ENCODE results near the gene AUTS2.
"Not testable (repeated sequence)": the region's sequence is repeated elsewhere in the genome, so short reads cannot be mapped to it uniquely, and the experiment has no call there.

The AUTS2 gene

GRCh38 chr7:70586822-70587221 is 988.5 kb downstream of the AUTS2 start:
- DNase-seq, result no peak

GRCh38 chr7:70587739-70588138 is 989.5 kb downstream of the AUTS2 start:
- no peak for DNase-seq

DNA sequence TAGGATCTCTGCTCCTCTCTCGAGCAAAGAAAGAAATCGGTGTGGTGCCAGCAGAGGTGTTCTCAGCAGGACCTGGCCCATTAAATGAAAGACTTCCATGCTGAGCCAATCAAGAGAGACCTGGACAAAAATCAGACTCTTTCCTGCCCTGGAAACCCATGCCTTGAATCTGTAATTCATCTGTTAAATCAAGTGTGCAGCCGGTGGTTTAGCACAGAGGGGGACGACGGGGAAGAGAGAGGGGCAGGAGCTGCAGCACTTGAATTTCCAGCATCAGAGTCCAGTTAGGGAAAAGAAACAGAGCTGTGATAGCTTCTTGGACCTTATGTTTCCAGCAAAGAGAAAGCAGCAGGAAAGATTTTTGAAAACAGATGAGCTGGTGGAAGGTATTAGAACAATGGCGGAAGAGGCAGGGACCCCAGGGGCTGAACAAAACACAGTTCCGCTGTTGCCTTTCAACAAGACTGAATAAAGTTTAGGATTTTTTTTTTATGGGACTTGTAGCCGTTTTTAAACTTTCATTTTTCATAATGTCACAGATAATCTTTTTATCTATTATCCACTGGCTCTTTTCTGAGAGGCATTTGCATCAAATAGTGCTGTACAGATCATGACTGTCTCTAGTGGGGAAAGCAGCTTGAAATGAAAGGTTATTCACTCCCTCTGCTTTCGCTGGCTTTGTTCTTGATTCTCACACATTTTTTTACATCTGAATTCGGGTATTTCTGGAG is 990.1 kb downstream of the AUTS2 start:
- DNase-seq, result no peak

DNA sequence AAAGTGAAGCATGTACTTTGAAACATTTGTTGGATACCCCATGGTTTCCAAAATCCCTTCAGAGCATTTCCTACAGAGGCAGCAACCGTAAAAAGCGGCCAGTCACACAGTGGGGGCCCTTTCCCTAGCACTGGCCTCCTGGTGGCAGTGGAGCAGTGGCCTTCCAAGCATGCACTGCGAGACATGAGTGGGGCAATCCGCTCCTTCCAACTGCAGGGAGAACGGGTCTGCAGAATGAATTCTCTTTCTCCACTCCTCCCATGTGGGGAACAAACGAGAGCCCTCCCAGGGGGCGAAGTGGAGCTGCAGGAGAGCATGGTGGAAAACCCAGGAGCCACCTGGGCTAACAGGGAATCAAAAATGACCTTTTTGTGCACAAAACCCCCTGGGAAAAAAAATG is 990.7 kb downstream of the AUTS2 start:
- DNase-seq, result no peak

- no peak for DNase-seq
These were observed 991.3 kb downstream of the AUTS2 start for GRCh38 chr7:70589590-70589989.

- no peak for DNase-seq
These were observed 992.0 kb downstream of the AUTS2 start for GRCh38 chr7:70590126-70590854.

- no peak for DNase-seq
These were observed 993.4 kb downstream of the AUTS2 start for GRCh38 chr7:70591643-70592042.

DNA sequence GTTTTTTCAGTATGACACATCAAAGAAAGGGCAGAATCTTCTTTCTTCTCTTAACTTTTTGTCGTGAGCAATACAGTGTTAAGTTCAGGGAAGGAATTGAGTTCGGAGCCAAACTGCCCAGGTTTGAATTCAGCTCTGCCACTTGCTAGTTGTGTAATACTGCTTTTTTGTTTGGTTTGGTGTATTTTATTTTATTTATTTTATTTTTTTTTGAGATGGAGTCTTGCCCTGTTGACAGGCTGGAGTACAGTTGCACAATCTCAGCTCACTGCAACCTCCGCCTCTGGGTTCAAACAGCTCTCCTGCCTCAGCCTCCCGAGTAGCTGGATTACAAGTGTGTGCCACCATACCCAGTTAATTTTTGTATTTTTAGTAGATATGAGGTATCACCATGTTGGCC is 993.9 kb downstream of the AUTS2 start:
- no peak for DNase-seq

GRCh38 chr7:70594170-70594569 is 995.9 kb downstream of the AUTS2 start:
- DNase-seq, result no peak

- not testable (repeated sequence) for DNase-seq
These were observed 996.6 kb downstream of the AUTS2 start for GRCh38 chr7:70594885-70595284.

DNA sequence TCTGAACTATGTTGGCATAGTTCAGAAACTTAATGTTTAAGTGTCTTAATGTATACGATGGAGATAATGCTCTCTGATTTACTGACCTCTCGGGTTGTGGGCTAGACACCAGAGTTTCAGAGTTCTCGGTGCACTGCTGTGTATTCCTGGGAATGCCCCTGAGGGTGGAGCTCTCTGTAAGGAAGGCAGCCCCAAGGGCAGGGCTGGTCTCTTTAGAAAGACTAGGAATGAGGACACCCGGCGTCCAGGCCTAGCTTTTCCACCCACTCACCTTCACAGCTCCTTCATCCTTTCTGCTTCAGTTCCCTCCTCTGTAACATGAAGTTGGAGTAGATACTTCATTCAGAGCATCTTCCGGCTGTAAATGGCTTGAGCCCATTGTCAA is 997.1 kb downstream of the AUTS2 start:
- DNase-seq, result no peak

GRCh38 chr7:70595755-70596597 is 997.7 kb downstream of the AUTS2 start:
- DNase-seq, result peak; percentile 71

- no peak for DNase-seq
These were observed 998.3 kb downstream of the AUTS2 start for GRCh38 chr7:70596598-70596913.

- DNase-seq, result no peak
These were observed 998.8 kb downstream of the AUTS2 start for GRCh38 chr7:70597066-70597465.

DNA sequence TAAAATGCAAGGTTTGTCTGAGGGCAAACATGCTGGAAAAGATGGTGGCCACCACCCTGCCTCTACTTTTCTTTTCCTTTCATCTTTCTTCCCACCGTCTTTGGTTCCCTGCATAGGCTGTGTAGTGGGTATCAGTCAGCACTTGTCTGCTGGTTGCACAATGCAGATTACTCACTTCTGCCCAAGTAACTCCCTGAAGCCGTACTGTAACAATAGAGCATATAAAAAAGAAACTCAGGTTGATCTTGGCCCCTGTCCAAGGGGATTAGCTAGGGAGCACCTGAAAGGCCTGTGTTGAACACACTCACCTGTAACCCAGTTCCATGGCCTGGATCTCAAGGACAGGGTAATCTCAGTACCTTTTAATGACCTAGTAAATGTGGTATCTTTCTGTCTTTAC is 1000.7 kb downstream of the AUTS2 start:
- DNase-seq, result no peak

DNA sequence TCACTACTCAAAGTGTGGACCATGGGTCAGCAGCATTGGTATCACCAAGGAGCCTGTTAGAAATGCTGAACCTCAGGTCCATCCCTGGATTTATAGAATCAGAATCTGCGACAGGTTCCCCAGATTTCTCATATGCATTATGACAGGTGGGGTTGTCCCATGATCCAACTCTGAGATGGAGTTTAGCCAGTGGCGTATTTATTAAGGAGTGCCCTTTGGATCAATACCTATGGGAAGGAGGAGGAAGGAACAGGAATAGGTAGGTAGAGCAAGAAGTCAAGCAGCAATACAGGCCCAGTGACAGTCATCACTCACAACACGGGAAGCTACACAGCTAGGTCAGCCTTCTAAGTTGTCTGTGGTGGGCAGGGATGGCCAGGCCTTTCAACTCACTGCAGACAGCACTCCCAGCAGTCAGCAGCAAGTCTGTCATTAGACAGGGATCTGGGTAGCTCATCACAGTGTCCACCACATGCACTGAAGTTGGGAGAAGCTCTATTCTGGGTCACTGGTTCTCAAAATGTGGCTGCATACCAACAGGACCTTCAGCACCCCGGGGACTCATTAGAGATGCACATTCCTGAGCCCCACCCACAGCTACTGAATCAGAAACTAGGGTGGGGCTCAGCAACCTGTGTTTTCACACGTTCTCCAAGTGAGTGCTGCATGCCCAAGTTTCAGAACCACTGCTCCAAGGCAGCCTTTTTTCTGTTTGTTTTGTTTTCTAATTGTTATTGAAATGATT is 1001.3 kb downstream of the AUTS2 start:
- no peak for DNase-seq

DNA sequence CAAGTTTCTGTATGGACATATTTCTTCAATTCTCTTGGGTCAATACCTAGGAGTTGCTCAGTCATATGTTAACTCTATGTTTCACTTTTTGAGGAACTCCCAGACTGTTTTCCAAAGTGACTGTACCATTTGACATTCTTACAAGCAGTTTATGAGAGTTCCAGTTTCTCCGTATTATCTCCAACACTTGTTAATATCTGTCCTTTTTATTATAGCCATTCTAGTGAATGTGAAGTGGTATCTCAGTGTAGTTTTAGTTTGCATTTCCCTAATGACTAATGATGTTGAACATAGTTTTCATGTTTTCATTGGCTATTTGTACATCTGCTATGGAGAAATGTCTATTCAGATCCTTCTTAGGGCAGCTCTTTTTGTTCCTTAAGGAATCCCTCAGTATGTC is 1002.7 kb downstream of the AUTS2 start:
- DNase-seq, result no peak

DNA sequence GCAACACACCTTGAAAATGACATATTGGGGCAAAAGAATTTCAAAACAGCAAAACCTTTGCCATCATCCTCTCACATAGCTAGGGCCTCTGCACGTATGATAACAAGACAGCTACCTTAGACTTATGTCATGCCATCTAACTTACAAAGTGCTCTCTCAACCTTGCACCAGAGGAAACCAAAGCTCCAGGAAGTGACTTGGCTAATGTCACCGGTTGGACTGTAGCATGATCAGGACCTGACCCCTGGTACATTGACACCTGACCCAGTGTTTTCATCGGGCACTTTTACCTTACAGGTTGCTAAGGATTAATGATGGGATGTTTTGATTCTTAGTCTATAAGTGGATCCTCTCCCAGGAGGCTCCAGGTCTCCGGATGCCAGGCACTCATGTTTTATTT is 1003.8 kb downstream of the AUTS2 start:
- DNase-seq, result no peak

GRCh38 chr7:70607281-70607680 is 1009.0 kb downstream of the AUTS2 start:
- DNase-seq, result no peak

DNA sequence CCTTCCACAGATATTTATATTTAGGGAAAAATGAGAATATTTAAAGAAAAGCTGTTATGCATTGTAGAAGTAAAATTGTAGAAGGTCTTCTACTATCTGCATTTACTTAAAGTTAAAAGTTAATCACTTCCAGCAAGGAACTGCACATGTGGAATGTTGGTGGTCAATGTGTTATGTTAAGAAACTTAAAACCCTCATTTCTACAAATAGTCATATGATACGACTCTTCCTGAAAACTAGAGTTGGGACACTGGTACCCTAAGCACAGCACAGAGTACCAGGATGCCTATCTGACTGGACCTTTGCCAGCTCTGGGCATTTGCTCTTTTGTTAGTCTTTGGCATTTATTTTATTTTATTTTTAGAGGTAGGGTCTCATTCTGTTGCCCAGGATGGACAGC is 1009.5 kb downstream of the AUTS2 start:
- no peak for DNase-seq

- DNase-seq, result no peak
These were observed 1010.0 kb downstream of the AUTS2 start for GRCh38 chr7:70608229-70608628.

DNA sequence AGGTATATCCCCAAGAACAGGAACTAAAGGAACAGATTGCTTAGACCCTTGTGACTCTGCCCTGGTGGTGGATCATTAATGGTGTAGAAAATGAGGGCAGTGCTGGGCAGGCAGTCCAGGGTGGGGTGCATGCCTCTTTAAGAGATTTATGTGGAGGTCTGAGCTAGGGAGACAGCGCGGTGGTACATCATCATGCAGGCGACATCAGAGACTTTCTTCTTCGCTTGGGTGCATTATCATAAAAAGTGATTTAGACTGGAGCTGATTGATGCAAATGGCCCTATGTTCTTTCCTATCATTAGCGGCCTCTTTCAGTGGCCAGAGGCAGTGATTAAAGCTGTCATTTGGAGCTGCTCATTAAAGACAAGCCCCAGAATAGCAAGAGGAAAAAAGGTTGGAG is 1014.5 kb downstream of the AUTS2 start:
- DNase-seq, result no peak
